GM21786 (cell line): ENCODE results near the gene MUC22.
"Not testable (repeated sequence)": the region's sequence is repeated elsewhere in the genome, so short reads cannot be mapped to it uniquely, and the experiment has no call there.

Source experiments
- ATAC-seq: cut with Tn5 transposase; IDR thresholded peaks from one replicate; pipeline ENCODE4 v1.9.1; 2021; ENCODE audit not compliant: unreplicated experiment

MUC22 gene

DNA sequence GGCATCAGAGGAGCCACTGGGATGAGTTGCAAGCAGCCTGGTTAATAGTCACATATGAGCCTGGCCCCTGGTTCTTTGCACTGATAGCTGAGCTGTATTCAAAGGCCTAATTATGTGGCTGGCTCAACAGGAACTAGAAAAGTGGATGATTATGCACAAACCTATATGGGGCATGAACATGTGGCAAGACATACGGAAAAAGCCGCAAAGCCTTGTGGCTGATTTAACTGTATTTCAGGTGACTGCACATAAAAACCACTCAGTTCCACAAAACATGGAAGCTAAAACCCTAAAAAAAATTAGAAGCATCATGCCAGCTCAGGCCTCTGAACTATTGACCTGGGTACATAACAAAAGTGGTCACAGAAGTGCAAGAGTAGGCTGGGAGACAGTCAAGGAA lies 13.0 kb upstream of the MUC22 start:
- no peak for ATAC-seq

DNA sequence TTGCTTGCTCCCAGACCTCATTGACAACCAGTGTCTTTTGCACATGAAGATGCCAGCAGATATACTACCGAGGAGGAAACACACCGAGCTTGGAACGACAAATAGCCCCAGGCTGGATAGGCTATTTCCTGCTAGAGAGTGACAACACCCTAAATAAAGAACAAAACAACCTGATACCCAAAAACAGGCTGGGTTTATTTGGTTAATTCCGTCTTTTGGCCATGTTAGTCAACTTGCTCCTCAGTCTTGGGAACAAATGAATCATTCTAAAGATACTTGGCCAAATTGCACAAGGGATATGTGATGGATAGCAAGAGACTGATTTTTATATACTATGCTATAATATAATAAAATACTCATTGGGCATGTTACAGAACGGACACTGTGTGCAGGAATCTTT lies 11.5 kb upstream of the MUC22 start:
- ATAC-seq: no peak

DNA sequence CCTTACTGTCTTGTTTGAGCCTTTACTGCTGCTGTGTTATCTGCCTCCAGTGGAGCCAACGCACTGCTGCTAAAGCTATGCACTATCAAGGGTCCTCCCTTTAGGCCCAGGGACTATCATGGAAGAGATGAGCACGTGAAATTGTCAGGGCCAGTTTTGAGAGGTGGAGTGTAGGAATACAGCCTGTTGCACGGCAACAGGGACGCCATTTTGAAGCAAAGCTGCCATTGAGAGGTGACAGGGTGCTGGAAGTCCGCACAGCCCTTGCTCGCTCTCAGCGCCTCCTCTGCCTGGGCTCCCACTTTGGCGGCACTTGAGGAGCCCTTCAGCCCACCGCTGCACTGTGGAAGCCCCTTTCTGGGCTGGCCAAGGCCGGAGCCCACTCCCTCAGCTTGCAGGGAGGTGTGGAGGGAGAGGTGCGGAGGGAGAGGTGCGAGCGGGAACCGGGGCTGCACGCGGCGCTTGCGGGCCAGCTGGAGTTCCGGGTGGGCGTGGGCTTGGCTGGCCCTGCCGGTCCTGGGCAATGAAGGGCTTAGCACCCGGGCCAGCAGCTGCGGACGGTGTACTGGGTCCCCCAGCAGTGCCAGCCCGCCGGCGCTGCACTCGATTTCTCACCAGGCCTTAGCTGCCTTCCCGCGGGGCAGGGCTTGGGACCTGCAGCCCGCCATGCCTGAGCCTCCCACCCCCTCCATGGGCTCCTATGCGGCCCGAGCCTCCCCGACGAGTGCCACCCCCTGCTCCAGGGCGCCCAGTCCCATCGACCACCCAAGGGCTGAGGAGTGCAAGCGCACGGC lies 10.0 kb upstream of the MUC22 start:
- ATAC-seq: not testable (repeated sequence)

DNA sequence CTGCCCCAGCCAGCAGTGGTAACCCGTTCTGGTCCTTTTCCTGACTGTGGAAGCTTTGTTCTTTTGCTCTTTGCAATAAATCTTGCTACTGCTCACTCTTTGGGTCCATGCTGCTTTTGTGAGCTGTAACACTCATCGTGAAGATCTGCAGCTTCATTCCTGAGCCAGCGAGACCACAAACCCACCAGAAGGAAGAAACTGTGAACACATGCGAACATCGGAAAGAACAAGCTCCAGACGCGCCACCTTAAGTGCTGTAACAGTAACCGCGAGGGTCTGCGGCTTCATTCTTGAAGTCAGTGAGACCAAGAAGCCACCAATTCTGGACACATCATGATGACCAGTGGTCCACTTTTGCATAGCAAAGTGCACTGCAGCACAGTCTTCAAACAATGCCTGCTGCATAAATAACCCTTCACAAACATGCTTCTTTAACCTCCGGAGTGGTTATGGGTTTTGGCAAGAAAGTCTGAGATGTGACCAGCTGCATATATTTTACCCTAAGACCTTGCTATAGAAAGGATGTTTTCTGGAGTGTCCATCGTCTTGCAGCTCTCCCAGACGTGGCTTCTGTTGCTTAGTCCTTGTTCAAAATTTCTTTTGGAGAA lies 8.9 kb upstream of the MUC22 start:
- no peak for ATAC-seq

DNA sequence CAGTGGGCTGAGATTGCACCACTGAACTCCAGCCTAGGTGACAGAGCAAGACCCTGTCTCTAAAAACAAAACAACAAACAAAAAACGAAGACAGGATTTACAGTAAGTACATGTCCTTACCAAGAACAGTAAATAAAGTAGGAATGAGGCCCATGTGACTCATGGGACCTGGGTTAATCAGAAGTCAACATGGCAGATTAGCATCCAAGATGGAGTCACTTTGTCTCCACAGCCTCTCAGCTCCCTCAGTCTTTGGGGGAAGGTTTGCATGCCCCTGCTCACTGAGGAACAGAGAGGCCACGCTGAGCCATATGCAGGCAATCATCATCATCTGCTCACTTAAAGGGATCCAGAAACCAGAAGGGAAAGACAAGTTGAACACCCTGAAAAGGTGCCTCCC lies 7.8 kb upstream of the MUC22 start:
- no peak for ATAC-seq

DNA sequence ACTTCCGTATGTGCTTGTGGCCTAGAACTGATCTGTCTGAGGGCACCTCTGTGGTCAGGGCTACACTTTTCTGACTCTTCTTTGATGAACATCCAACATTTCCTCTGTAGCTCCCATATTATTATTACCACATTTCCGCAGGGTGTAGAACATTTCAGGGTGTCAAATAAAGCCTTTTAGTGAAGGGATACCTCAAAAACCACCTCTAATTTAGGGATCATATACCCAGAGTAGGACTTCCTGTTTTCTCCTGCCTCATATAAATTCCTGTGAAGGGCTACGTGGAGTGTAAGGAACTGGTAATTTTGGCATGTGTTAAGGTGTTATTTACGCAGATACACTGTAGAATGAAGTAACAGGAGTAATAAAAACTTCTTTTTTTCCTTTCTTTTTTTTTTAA lies 5.5 kb upstream of the MUC22 start:
- ATAC-seq: no peak

DNA sequence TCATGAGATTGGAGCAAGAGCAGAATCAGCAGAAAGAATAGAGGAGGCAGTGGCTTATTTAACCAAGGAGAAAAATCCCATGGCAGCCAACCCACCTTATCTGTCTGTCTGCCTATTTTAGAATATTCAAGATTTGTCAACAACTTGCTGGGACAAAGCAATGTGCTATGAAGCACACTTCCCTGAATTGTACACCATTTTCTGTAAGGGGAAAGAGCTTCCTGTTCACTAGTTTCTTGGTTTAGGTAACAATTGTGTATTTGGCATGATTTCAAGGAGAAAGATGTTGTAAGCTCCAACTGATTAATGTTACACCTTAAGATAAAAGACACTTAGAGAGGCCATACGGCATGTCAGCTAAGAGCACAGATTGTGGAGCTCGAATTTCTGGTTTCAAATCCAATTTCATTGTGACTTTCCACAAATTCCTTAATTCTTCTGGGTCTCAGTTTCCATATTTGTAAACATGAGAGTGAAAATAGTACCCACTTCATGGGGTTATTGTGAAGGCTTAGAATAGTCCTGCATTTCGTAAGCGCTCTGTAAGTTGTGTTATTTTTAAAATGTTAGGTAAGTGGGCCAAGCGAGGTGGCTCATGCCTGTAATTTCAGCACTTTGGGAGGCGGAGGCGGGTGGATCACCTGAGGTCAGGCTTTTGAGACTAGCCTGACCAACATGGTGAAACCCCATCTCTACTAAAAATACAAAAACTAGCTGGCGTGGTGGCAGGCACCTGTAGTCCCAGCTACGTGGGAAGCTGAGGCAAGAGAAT lies 4.8 kb upstream of the MUC22 start:
- no peak for ATAC-seq

DNA sequence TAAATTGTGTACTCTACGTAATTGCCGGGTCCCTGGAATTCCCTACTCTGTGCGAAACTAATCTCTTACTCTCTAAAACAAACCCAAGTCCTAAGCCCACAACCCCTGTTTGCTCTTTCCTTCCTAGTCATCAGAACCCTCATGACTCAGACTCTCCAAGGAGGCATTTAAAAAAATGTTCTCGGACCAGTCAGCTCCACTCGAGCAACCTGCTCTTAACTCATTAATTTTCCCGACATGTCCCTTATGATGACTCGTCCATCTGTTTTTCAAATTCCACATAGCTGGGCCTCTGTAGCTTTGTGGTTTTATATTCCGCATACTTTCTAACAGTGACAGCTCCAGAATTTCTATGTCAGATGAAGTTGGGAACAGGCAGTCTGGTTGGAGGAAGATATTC lies 2.6 kb upstream of the MUC22 start:
- no peak for ATAC-seq

DNA sequence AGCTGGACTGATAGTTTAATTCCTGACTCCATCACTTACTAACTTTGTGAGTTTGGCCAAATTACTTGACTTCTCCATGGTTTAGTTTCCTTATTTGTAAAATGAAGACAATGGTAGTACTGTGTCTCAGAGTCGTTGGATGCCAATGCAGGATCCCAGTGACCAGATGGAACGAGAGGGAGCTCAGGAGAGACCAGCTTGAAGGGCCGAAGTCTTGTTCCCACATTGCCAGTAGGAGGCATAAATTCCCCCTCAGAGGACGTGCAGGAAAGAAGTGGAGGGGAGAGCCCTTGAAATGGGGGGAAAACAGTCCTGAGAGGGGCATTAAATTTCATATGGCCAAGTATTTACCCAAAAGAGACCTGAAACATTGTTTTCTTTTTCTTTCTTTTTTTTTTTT lies 2.1 kb upstream of the MUC22 start:
- ATAC-seq: no peak

DNA sequence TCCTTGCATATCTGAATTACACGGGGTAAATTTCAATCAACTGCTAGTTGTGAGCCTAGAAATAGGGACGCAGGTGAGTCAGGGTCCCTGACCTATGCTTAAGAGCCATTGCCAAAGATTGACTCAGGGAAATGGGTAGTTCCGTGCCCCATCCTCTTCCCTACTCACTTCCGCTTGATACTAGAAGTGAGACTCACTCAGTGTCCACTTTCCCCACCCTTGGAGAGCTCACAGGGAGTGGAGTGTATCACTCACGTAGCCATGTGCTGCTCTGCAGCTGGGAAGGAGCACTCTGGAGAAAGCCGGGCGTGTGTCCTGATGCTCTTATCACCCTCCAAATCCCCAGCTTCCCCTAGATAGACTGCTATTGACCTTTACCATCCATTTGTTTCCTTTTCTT lies 543 bp upstream of the MUC22 start:
- no peak for ATAC-seq

DNA sequence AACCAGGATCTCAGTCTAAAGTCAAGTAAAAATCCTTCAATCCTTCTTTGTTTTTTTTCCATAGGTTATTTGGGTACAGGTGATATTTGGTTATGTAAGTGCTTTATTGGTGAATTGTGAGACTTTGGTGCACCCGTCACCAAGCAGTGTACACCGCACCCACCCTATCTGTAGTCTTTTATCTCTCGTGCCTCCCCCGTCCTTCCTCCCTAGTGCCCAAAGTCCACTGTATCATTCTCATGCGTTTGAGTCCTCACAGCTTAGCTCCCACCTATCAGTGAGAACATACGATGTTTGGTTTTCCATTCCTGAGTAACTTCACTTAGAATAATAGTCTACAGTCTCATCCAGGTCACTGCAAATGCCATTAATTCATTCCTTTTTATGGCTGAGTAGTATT lies 879 bp downstream of the MUC22 start:
- no peak for ATAC-seq

DNA sequence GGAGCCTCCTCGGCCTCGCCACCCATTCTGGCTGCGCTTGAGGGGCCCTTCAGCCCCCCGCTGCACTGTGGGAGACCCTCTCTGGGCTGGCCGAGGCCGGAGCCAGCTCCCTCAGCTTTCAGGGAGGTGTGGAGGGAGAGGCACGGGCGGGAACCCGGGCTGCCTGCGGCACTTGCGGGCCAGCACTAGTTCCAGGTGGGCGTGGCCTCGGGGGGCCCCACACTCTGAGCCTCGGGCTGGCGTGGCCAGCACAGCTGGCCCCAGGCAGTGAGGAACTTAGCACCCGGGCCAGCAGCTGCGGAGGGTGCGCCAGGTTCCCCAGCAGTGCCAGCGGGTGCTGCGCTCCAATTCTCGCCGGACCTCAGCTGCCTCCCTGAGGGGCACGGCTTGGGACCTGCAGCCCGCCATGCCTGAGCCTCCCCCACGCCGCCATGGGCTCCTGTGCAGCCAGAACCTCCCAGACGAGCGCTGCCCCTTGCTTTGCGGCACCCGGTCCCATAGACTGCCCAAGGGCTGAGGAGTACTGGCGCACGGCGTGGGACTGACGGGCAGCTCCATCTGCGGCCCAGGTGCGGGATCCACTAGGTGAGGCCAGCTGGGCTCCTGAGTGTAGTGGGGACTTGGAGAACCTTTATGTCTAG lies 6.5 kb downstream of the MUC22 start:
- ATAC-seq: no peak

DNA sequence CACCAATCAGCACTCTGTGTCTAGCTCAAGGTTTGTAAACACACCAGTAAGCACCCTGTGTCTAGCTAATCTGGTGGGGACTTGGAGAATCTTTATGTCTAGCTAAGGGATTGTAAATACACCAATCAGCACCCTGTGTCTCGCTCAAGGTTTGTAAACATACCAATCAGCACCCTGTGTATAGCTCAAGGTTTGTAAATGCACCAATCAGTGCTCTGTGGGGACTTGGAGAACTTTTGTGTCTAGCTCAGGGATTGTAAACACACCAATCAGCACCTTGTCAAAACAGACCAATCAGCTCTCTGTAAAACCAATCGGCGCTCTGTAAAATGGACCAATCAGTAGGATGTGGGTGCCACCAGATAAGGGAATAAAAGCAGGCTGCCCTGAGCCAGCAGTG lies 7.2 kb downstream of the MUC22 start:
- ATAC-seq: not testable (repeated sequence)

DNA sequence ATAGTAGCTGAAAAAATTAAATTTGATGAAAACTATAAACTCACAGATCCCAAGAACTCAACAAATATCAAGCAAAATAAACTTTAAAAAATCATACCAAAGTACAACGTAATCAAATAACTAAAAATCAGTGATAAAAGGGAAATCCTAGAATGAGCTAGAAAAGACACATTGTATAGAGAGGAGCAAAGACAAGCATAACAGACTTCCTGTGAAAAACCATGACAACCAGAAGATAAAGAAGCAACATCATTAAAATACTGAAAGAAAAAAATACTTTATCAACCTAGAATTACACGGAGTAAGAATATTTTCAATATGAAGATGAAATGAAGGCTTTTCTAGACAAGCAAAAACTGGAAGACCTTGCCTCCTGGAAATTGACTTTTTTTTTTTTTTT lies 9.8 kb downstream of the MUC22 start:
- ATAC-seq: no peak

DNA sequence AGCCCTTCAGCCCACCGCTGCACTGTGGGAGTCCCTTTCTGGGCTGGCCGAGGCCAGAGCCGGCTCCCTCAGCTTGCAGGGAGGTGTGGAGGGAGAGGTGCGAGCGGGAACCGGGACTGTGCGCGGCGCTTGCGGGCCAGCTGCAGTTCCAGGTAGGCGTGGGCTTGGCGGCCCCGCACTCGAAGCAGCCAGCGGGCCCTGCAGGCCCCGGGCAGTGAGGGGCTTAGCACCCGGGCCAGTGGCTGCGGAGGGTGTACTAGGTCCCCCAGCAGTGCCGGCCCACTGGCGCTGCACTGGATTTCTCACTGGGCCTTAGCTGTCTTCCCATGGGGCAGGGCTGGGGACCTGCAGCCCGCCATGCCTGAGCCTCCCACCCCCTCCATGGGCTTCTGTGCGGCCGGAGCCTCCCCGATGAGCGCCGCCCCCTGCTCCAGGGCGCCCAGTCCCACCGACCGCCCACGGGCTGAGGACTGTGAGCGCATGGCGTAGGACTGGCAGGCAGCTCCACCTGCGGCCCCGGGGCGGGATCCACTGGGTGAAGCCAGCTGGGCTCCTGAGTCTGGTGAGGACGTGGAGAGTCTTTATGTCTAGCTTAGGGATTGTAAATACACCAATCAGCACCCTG lies 10.5 kb downstream of the MUC22 start:
- not testable (repeated sequence) for ATAC-seq

DNA sequence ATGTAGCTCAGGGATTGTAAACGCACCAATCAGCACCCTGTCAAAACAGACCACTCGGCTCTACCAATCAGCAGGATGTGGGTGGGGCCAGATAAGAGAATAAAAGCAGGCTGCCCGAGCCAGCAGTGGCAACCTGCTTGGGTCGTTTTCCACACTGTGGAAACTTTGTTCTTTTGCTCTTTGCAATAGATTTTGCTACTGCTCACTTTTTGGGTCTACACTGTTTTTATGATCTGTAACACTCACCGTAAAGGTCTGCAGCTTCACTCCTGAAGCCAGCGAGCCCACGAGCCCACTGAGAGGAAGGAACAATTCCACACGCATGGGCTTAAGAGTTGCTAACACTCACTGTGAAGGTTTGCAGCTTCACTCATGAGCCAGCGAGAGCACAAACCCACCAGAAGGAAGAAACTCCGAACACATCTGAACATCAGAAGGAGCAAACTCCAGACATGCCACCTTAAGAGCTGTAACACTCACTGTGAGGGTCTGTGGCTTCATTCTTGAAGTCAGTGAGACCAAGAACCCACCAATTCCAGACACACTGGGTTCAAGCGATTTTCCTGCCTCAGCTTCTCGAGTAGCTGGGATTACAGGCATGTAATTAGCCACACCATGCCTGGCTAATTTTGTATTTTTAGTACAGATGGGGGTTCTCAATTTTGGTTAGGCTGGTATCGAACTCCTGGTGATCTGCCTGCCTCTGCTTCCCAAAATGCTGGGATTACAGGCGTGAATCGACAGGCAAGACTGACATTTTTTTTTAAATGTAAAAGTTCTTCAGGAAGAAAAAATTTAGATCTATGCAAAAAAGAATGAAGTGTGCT lies 11.6 kb downstream of the MUC22 start:
- ATAC-seq: not testable (repeated sequence)

DNA sequence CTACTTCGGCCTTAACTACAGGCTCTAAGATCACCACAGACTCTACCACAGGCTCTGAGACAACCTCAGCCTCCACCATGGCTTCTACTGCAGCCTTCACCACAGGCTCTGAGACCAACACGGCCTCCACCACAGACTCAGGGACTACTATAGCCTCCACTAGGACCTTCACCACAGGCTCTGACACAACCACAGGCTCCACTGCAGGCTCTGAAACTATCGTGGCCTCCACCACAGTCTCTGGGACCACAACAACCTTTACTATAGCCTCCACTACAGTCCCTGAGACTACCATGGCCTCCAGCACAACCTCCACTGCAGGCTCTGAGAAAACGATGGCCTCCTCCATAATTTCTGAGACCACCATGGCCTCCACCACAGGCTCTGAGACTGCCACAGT lies 15.3 kb downstream of the MUC22 start:
- no peak for ATAC-seq

DNA sequence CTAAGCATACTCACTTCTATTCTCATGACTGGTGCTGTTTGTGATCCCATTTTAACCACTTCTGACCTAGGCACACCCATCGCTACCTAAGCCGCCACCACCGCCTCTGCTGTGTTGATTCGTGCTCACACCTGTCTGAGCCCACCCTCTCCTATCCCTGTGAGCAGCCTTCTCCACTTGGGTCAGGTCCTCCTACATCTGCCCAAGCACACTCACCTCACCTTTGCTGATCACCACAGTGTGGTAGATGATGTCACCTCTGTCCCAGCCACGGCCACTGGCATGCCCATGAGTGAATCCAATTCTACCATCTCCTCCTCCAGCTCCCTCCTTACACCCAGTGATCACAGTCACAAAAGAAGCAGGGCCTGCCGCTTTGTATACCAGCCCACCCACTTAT lies 20.8 kb downstream of the MUC22 start:
- ATAC-seq: no peak

DNA sequence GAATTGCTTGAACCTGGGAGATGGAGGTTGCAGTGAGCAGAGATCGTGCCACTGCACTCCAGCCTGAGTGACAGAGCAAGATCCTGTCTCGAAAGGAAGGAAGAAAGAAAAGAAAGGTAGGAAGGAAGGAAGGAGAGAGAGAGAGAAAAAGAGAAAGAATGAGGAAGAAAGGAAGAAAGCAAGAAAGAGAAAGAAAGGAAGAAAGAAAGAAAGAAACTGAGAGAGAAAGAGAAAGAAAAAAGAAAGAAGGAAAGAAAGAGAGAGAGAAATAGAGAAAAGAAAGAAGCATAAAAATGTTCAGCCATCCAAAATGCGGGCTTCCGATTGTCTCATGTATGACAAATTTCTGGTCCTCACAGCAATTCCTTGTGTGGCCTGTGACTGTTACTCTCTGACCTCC lies 22.8 kb downstream of the MUC22 start:
- no peak for ATAC-seq

DNA sequence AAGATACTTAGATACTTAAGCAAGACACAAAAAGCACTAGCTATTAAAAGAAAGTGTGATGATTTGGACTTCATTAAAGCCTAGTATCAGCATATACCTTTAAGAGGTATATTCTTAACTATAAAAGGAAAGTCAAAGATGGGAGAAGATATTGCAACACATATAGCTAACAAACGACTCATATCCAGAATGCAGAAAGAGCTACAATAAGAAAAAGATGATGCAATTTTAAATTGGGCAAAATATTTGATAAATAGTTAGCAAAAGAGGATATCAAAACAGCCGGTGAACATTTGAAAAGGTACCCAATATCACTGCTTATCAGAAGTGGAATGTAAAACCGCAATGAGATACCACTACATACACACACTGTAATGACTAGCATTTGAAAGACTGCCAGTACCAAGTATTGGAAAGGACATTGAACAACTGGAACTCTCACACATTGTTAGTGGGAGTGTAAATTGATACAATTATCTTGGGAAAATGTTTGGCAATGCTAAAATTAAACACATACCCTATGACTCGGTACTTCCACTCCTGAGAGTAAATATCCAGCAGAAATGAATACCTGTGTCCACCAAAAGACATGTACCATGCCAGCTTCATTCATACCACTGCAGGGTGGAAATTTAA lies 25.7 kb downstream of the MUC22 start:
- no peak for ATAC-seq
